Measurements from ENCODE around the gene STRN.
"Not testable (repeated sequence)": the region's sequence is repeated elsewhere in the genome, so short reads cannot be mapped to it uniquely, and the experiment has no call there.

The STRN gene

DNA sequence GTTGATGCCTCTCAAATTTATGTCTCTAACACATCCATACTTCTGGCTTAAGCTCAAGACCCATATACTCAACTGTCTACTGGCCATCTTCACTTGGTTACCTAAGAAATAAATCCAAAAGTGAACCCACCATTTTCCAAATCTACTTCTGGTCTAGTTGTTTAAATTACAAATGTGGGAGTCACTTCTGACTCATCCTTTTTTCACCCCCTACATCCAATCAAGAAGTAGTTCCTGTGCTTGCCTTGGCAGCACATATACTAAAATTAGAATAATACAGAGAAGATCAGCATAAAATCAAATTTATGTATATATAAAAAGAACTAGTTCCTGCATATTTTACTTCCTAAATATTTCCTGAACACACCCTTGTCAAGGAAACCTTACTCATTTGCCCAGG, 53.6 kb downstream of the STRN start:
- TF ChIP-seq POLR2A (IDR thresholded peaks at IDR 0.05; ENCODE audit: low read depth, low read length) = no peak
- DNase-seq (ENCODE audit: insufficient read length, low spot score) (no peak), FAIRE-seq (peak; percentile 15)

DNA sequence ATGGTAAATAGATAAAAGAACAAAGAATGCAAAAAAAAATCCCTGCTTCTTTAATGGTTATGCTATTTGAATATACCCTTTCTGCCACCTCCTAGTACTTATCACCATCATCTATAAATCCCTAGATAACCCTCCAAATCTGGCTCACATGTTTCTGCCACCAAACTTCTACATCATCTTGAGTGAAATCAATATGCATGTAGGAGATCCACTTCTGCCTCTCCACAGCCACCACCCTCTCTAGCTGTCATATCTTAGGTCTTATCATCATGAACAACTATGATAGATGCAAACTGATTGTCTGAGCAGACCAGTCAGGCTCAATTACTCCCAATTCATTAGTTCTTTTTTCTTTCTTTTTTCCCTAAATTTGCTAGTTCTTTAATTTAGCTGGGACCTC, 55.3 kb downstream of the STRN start:
- no peak for FAIRE-seq
- DNase-seq (ENCODE audit: insufficient read length, low spot score) = no peak
- TF ChIP-seq POLR2A (IDR thresholded peaks at IDR 0.05; ENCODE audit: low read depth, low read length) = no peak

DNA sequence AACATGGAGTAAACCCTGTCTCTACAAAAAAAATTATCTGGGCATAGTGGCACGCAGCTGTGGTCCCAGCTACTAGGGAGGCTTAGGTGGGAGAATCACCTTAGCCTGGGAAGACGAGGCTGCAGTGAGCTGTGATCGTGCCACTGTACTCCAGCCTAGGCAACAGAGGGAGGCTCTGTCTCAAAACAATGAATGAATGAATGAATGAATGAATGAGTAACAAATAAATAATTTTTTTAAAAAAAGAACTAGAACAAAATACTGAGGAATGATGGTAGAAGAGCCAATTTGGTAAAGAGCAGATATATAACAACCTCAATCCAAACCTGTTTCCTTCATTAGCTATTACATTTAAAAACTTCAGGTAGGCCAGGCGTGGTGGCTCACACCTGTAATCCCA, 60.1 kb downstream of the STRN start:
- no peak for DNase-seq (ENCODE audit: insufficient read length, low spot score)
- no peak for FAIRE-seq
- TF ChIP-seq POLR2A (IDR thresholded peaks at IDR 0.05; ENCODE audit: low read depth, low read length) = no peak

DNA sequence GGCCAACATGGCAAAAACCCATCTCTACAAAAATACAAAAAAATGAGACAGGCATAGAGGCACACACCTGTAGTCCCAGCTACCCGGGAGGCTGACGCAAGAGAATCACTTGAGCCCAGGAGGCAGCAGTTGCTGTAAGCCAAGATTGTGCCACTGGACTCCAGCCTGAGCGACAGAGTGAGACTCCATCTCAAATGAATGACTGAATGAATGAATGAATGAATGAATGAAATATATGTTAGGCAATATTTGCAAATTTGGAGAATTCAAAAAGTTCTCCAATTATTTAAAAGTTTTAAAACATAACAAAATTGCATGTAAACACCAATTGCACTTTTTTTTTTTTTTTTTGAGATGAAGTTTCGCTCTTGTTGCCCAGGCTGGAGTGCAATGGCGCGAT, 61.7 kb downstream of the STRN start:
- no peak for TF ChIP-seq POLR2A (IDR thresholded peaks at IDR 0.05; ENCODE audit: low read depth, low read length)
- DNase-seq (ENCODE audit: insufficient read length, low spot score) (no peak), FAIRE-seq (no peak)

DNA sequence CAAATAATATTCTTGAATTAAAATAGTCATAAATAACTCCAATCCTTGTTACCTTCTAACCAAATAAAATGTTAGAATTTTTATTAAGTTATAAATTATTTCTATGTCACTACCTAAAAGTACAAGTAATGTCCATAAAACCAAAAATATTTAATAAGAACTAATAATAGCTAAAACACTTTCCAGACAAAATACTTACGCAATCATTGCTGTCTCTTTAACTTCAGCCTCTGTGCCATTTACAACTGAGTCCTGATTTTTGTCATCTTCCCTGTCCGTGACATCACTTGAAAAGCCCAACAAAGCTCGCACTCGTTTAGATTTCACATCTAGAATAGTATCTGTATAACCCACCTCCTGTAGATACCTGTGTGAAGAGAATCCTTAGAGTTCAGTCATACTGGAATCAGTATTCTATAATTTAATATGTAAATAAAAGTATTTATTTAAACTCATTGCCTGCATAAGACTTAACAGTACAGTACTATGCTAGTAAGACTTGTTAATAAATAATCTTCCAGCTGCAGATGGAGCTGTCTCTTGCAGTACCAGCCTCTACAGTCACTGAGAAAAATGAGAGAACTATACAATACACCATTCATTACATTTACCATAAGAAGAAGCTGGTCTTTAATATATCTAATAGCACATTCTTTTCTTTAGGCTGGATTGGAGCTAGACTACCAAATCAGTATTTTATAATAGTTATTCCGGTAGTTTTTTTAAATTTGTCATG, 63.8 kb downstream of the STRN start:
- no peak for FAIRE-seq
- no peak for TF ChIP-seq POLR2A (IDR thresholded peaks at IDR 0.05; ENCODE audit: low read depth, low read length)
- no peak for DNase-seq (ENCODE audit: insufficient read length, low spot score)

DNA sequence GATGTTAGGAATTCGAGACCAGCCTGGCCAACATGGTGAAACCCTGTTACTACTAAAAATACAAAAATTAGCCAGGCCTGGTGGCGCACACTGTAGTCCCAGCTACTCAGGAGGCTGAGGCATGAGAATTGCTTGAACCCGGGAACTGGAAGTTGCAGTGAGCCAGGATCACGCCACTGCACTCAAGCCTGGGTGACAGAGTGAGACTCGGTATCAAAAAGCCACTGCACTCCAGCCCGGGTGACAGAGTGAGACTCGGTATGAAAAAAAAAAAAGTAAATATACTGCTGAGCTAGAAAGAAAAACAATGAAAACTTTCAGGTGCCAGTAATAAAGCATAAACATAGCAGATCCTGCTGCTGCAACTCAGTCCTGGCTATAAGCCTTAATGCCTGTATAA, 73.5 kb downstream of the STRN start:
- no peak for FAIRE-seq

DNA sequence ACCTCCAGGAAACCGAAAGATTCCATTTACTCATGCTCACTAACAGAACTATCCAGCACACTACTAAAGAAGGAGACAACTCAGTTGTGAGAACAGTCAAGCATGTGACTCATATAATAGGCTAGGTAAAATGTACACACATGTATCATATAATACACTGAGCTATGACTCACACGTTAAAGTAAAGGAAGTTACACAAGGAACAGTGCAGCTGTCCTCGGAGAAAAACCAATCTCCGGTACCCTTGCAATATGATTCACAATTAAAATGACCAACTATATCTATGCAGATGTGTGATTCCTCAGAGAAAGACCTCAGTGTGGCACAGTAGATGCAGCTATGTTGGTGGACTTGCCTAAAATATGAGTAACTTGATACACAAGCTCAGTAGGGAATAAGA, 76.5 kb downstream of the STRN start:
- FAIRE-seq (peak; percentile 100), DNase-seq (ENCODE audit: insufficient read length, low spot score) (peak; percentile 49)
- no peak for TF ChIP-seq POLR2A (IDR thresholded peaks at IDR 0.05; ENCODE audit: low read depth, low read length)

More for the DNA sequence above, 73.5 kb downstream of the STRN start:
- no peak for DNase-seq (ENCODE audit: insufficient read length, low spot score)
- no peak for TF ChIP-seq POLR2A (IDR thresholded peaks at IDR 0.05; ENCODE audit: low read depth, low read length)

DNA sequence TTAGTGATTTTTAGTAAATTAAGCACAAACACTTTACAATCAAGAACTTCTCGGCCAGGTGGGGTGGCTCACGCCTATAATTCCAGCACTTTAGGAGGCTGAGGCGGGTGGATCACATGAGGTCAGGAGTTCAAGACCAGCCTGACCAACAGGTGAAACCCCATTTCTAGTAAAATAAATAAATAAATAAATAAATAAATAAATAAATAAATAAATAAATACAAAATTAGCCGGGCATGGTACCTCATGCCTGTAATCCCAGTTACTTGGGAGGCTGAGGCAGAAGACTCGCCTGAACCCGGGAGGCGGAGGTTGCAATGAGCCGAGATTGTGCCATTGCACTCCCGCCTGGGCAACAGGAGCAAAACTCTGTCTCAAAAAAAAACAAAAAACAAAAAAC, 79.2 kb downstream of the STRN start:
- FAIRE-seq; DNase-seq (ENCODE audit: insufficient read length, low spot score): not testable (repeated sequence)

DNA sequence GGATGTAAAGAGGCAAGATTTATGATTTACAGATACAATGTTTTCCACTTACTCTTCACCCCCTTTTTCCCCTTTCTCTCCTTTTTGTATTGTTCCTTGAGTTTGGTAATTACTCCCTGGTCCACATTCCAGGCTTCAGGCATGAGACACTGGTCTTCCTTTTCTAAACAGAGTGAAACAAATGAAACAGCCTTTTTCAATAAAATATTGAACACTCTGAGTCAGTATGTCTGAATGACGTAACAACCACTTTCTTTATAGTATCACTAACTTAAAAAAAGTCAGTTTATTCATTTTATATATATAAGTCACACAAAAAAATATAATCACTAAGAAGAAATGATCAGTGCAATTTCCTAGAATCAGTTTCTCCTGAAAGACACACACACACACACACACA, 79.7 kb downstream of the STRN start:
- FAIRE-seq = peak; percentile 30
- TF ChIP-seq POLR2A (IDR thresholded peaks at IDR 0.05; ENCODE audit: low read depth, low read length) = no peak
- no peak for DNase-seq (ENCODE audit: insufficient read length, low spot score)

DNA sequence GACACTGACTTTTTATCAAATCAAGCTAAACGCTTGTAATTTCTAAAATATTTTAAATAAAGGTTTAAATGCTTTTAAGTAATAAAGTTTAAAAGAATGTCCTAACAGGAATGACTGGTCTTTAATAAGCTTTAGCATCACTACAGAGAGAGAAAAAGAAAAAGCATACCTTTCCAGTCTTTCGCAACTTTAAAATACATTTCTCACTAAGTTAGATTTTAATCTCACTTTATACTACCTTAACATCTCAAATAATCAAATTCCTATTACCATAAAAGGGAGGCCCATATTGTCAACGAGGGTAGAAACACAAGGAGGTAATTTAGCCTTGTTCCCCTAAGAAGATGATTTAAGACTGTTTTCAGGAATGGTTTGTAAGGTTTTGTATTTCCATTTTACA, 80.7 kb downstream of the STRN start:
- TF ChIP-seq POLR2A (IDR thresholded peaks at IDR 0.05; ENCODE audit: low read depth, low read length) = no peak
- DNase-seq (ENCODE audit: insufficient read length, low spot score) = no peak
- FAIRE-seq = no peak

DNA sequence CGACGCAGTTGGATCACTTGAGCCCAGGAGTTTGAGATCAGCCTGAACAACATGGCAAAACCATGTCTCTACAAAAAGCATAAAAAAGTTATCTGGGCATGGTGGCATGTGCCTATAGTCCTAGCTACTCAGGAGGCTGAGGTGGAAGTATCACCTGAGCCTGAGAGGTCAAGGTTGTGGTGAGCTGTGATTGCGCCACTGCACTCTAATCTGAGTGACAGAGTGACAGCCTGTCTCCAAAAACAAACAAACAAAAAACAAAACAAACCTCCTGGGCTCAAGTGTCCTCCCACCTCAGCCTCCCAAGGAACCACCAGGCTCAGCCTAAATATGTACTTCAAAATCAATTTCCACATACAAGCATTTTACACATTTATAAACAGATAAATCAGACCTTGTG, 83.8 kb downstream of the STRN start:
- TF ChIP-seq POLR2A (IDR thresholded peaks at IDR 0.05; ENCODE audit: low read depth, low read length) = no peak
- DNase-seq (ENCODE audit: insufficient read length, low spot score) = no peak
- FAIRE-seq = no peak

DNA sequence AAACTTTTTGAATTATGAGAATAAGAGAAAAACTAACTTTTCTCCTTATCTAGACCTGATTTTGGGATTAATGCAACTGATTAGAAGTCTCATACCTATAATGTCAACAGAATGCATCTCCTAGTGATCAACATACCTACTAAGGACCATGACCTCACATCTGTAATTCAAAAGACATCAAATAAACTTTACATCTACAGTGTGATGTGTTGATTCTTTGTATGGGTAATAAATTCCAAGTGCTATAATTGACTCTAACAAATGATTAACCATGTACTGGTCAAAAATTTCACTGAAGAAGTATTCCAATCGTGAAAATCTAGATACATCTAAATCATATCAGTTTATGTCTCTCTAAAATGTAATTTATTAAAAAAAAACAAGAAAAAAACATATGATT, 84.5 kb downstream of the STRN start:
- FAIRE-seq (peak; percentile 6), DNase-seq (ENCODE audit: insufficient read length, low spot score) (no peak)
- TF ChIP-seq POLR2A (IDR thresholded peaks at IDR 0.05; ENCODE audit: low read depth, low read length) = no peak

DNA sequence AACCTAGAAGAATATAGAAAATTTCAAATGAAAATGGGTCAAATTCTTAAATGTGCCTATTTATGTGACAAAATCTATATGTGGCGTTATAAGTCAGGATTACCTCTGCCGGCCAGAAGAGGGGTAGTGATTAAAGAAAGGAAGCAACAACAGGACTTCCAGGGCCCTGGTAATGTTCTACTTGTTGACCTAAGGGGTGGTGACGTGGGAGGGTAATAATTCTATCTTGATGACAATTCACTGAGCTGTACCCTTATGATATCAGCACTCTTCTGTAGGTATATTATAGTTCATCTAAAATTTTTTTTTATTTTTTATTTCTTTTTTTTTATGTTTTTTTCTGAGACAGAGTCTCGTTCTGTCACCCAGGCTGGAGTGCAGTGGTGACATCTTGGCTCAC, 87.9 kb downstream of the STRN start:
- DNase-seq (ENCODE audit: insufficient read length, low spot score) = no peak
- no peak for FAIRE-seq
- TF ChIP-seq POLR2A (IDR thresholded peaks at IDR 0.05; ENCODE audit: low read depth, low read length) = no peak

DNA sequence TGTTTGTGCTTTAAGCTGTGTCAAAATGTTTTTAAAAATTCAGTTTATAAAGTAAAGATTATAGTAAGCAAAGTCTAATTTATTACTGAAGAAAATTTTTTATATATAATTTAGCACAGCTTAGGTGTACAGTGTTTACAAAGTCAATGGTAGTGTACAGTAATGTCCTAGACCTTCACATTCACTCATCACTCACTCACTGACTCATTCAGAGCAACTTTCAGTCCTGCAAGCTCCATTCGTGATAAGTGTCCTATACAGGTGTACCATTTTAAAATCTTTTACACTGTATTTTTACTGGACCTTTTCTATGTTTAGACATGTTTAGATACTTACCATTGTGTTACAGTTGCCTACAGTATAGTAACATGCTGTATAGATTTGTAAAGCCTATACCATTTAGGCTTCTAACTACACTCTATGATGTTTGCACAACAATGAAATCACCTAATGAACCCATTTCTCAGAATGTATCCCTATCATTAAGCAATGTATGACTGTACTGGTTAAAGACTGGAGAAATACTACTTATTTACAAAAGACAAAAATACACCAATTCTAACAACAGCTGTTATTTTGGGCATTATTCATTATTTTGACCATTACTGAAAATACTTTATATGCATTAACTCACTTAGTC, 95.1 kb downstream of the STRN start:
- no peak for TF ChIP-seq POLR2A (IDR thresholded peaks at IDR 0.05; ENCODE audit: low read depth, low read length)
- DNase-seq (ENCODE audit: insufficient read length, low spot score) (no peak), FAIRE-seq (no peak)

DNA sequence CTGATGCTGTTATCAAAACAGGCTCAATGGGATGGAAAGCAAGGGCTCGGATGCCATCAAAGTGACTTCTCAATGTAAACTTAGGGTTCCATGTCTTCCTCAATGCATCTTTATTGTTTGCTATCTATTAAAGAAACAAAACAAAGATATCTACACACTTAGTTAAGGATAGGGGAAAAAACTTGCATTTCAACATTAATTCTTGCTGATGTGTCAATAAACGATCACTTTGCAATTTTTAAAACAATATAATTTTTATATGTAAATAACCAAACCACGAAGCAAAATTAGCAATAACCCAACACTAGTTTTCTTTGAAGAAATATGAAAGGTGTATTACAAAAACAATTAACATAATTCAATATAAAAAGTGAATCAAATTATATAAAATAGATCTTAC, 96.7 kb downstream of the STRN start:
- FAIRE-seq (no peak), DNase-seq (ENCODE audit: insufficient read length, low spot score) (no peak)
- no peak for TF ChIP-seq POLR2A (IDR thresholded peaks at IDR 0.05; ENCODE audit: low read depth, low read length)

All from H54 (cell line).